Measurements from ENCODE around the gene MAP6D1. TPM values are rescaled to one million over a fixed set of nuclear protein-coding genes. Genes with fewer than 3 reads are reported as not detected.
A peak's percentile ranks its signal among the peaks of the same experiment; 100 is the strongest.
"Not testable (repeated sequence)": the region's sequence is repeated elsewhere in the genome, so short reads cannot be mapped to it uniquely, and the experiment has no call there.

The MAP6D1 gene
- total RNA-seq, 1 experiment from 2014 or later: 1.1 TPM

GRCh38 chr3:183781246-183781645, 44.1 kb downstream of the MAP6D1 start:
- H3K36me3 Mint-ChIP-seq (ENCODE audit: insufficient read depth, unreplicated experiment): peaks cover 93% of the 10 kb centered on the region

GRCh38 chr3:183779896-183780465, 45.4 kb downstream of the MAP6D1 start:
- peaks cover 98% of the 10 kb centered on the region for H3K36me3 Mint-ChIP-seq (ENCODE audit: insufficient read depth, unreplicated experiment)
- POLR2A ChIA-PET: interaction anchor here (0.6 kb wide), 1 partner anchor 898 kb away, joined by 3 read pairs; no protein-coding TSS in a partner anchor
- no peak for DNase-seq (ENCODE audit: unreplicated experiment)
- no peak overlapping the region for H3K27ac Mint-ChIP-seq (ENCODE audit: low read depth, unreplicated experiment)
- no peaks in the 10 kb centered on the region for H3K9me3 Mint-ChIP-seq (ENCODE audit: unreplicated experiment)
- H3K4me3 Mint-ChIP-seq (ENCODE audit: unreplicated experiment): no peak overlapping the region
- intact Hi-C loops (cut with micrococcal nuclease): no loop called here
- CTCF ChIA-PET: interaction anchor here (2.5 kb wide), 1 partner anchor 12 kb away, joined by 10 read pairs; no protein-coding TSS in a partner anchor
- no peak for TF ChIP-seq CTCF (IDR thresholded peaks at IDR 0.05; ENCODE audit: unreplicated experiment)
- BruUV-seq (replicated peaks): no TSS peak
- no peaks in the 10 kb centered on the region for H3K4me1 Mint-ChIP-seq (ENCODE audit: insufficient read depth, unreplicated experiment)
- no peaks in the 10 kb centered on the region for H3K27me3 Mint-ChIP-seq (ENCODE audit: insufficient read depth, unreplicated experiment)

More at GRCh38 chr3:183781246-183781645, 44.1 kb downstream of the MAP6D1 start:
- no peak overlapping the region for H3K4me3 Mint-ChIP-seq (ENCODE audit: unreplicated experiment)
- no peaks in the 10 kb centered on the region for H3K27me3 Mint-ChIP-seq (ENCODE audit: insufficient read depth, unreplicated experiment)
- H3K9me3 Mint-ChIP-seq (ENCODE audit: unreplicated experiment): no peaks in the 10 kb centered on the region
- no TSS peak for BruUV-seq (replicated peaks)
- no peak for TF ChIP-seq CTCF (IDR thresholded peaks at IDR 0.05; ENCODE audit: unreplicated experiment)
- H3K4me1 Mint-ChIP-seq (ENCODE audit: insufficient read depth, unreplicated experiment): no peaks in the 10 kb centered on the region
- CTCF ChIA-PET: interaction anchor here (2.5 kb wide), 1 partner anchor 14 kb away, joined by 10 read pairs; no protein-coding TSS in a partner anchor
- intact Hi-C loops (cut with micrococcal nuclease): no loop called here
- POLR2A ChIA-PET: interaction anchor here (0.6 to 1.2 kb wide), 4 partner anchors 11 to 591 kb away, joined by 3 to 4 read pairs (median 4); no protein-coding TSS in a partner anchor
- no peak for DNase-seq (ENCODE audit: unreplicated experiment)
- H3K27ac Mint-ChIP-seq (ENCODE audit: low read depth, unreplicated experiment): peak overlapping the region; percentile 7

GRCh38 chr3:183777016-183777618, 48.3 kb downstream of the MAP6D1 start:
- Mint-ChIP-seq H3K36me3 (ENCODE audit: insufficient read depth, unreplicated experiment) (peaks cover 90% of the 10 kb centered on the region), H3K27ac (ENCODE audit: low read depth, unreplicated experiment) (no peak overlapping the region), H3K27me3 (ENCODE audit: insufficient read depth, unreplicated experiment) (no peaks in the 10 kb centered on the region), H3K4me3 (ENCODE audit: unreplicated experiment) (no peak overlapping the region), H3K4me1 (ENCODE audit: insufficient read depth, unreplicated experiment) (no peaks in the 10 kb centered on the region), H3K9me3 (ENCODE audit: unreplicated experiment) (no peaks in the 10 kb centered on the region)
- intact Hi-C loops (cut with micrococcal nuclease): no loop called here
- no peak for TF ChIP-seq CTCF (IDR thresholded peaks at IDR 0.05; ENCODE audit: unreplicated experiment)
- BruUV-seq (replicated peaks): no TSS peak
- no peak for DNase-seq (ENCODE audit: unreplicated experiment)
- CTCF ChIA-PET: no interaction called here
- POLR2A ChIA-PET: interaction anchor here (0.7 kb wide), 1 partner anchor 12 kb away, joined by 4 read pairs; no protein-coding TSS in a partner anchor

GRCh38 chr3:183776451-183776850, 48.9 kb downstream of the MAP6D1 start:
- POLR2A ChIA-PET: interaction anchor here (0.7 kb wide), 1 partner anchor 11 kb away, joined by 4 read pairs; no protein-coding TSS in a partner anchor
- H3K27me3 Mint-ChIP-seq (ENCODE audit: insufficient read depth, unreplicated experiment); BruUV-seq (replicated peaks); intact Hi-C loops (cut with micrococcal nuclease); CTCF ChIA-PET; H3K27ac Mint-ChIP-seq (ENCODE audit: low read depth, unreplicated experiment); H3K4me1 Mint-ChIP-seq (ENCODE audit: insufficient read depth, unreplicated experiment); H3K4me3 Mint-ChIP-seq (ENCODE audit: unreplicated experiment); DNase-seq (ENCODE audit: unreplicated experiment); H3K9me3 Mint-ChIP-seq (ENCODE audit: unreplicated experiment): not testable (repeated sequence)
- H3K36me3 Mint-ChIP-seq (ENCODE audit: insufficient read depth, unreplicated experiment): peaks cover 90% of the 10 kb centered on the region
